Inflammatory macrophage treated with lipopolysaccharide for 1 hour (primary cell): ENCODE results near the gene CWC25.
"Not testable (repeated sequence)": the region's sequence is repeated elsewhere in the genome, so short reads cannot be mapped to it uniquely, and the experiment has no call there.

Experiments used
- DNase-seq, 2 donors: peaks; one replicate each; pipeline ENCODE4 v3.0.0-alpha.2; 2020 to 2022

CWC25 gene

DNA sequence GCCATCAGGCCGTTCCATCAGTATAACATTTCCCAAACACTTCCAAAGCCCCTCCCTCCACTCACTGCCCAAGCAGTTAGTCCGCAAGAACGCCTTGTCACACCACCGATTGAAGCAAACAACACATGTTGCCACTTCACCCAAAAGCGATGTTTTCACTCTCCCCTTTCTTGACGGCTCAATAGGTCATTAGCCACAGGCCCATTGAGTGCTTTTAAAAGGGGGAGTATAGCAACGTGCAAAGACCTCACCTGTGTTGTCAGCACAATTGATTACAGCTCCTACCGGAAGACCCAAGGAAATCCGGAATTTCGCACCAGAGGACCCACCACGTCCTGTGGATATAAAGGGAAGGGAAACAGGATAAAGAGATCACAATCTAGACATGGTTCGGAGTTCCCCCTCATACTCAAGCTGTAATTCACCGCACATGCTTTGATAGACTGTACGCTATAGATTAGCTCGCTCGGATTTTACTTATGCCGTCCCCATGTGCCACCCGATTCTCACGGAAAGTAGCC is 27.7 kb upstream of the CWC25 start:
- no peak for DNase-seq

DNA sequence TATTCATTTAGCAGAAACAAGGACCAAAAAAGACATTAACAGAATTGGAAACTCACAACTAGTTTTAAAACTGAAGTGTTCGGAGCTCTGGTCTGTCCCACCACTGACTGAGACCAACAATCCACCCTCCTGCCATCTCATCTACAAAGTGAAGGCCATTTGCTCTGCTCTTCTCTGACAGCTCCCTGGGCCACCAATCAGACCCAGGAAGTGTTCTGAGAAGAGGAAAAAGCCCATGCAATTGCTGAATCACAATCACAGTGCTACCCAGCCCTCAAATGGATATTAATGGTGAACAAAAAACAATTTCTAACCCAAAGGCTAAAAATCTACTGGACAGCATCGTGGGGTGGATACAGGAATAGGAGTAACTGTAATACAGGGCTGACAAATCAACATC is 26.3 kb upstream of the CWC25 start:
- DNase-seq, result no peak

DNA sequence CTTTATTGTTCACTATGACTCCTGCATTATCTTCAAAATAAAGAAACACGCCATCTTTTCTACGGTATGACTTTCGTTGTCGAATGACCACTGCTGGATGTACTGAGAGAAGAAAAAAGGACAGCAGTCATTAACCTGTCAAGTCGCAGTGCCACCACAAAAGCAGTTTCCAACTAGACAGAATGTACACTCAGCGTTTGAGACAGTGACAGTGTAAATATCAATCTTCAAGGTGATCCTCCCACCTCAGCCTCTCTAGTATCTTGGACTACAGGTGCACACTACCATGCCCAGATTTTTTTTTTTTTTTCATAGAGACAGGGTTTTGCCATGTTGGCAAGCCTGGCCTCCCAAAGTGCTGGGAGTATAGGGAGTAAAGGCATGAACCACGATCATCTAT is 25.3 kb upstream of the CWC25 start:
- DNase-seq, result no peak

DNA sequence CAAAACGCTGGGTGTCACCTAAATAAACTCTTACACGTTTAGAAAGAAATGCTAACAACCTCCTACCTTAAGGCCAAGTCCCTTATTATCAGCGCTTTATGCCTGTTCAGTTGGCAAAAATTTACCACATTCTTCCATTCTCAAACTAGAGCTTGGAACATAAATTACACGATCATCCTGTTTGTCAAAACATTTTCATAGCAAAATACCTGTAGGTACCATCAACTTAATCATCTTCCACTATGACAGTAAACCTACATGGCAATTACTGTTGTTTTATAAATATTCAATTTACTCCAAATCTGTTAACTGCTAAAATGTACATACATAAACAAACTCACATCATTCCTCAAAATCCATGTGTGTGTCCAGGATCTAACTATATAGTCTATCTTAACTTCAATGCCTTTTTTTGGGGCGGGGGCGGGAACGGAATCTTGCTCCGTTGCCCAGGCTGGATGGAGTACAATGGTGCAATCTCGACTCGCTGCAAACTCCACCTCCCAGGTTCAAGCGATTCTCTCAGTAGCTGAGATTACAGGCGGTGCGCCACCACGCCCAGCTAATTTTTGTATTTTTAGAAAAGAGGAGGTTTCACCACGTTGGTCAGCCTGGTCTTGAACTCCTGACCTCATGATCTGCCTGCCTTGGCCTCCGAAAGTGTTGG is 24.0 kb upstream of the CWC25 start:
- no peak for DNase-seq

DNA sequence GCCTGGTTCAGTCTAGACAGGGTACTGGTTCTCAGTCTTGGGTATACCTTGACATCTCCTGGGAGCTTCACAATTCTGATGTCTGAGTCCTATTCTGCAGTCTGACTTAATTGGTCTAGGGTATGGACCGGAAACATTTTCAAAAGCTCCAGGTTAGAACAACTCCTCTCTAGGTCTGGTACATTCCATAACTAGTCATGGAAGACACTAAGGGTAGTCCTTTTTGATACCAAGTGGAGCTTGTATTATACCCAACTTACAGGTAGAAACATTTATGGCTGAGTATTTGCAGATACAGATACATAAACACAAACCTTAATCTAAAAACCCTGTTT is 23.4 kb upstream of the CWC25 start:
- DNase-seq, result no peak

DNA sequence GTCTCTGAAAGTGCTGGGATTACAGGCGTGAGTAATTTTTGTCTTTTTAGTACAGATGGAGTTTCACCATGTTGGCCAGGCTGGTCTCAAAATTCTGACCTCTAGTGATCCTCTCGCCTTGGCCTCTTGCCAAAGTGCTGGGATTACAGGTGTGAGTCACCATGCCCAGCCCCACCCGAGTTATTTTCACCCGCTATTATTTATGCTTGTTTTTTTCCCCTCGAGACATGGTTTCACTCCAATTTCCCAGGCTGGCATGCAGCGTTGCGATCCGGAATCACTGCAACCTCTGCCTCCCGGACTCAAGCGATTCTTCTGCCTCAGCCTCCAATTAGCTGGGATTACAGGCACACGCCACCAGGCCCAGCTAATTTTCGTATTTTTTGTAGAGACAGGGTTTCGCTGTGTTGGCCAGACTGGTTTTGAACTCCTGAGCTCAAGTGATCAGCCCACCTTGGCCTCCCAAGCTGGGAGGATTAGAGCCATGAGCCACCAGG is 19.2 kb upstream of the CWC25 start:
- no peak for DNase-seq

DNA sequence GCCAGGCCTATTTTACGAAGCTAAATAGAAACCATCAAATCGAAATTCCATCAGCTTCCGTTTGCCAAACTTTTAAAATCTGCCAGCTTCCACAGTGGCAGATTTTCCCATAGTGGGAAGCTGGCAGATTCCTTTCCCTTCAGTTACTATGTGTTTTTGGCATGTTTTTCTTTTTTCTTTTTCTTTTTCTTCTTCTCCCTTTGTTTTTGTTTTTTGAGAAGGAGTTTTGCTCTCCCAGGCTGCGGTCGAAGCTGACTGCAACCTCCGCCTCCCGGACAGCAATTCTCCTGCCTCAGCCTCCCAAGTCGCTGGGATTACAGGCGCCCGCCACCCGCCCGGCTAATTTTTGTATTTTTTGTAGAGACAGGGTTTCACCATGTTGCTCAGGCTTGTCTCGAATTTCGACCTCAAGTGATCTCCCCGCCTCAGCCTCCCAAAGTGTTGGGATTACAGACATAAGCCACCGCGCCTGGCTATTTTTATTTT is 684 bp upstream of the CWC25 start:
- no peak for DNase-seq

DNA sequence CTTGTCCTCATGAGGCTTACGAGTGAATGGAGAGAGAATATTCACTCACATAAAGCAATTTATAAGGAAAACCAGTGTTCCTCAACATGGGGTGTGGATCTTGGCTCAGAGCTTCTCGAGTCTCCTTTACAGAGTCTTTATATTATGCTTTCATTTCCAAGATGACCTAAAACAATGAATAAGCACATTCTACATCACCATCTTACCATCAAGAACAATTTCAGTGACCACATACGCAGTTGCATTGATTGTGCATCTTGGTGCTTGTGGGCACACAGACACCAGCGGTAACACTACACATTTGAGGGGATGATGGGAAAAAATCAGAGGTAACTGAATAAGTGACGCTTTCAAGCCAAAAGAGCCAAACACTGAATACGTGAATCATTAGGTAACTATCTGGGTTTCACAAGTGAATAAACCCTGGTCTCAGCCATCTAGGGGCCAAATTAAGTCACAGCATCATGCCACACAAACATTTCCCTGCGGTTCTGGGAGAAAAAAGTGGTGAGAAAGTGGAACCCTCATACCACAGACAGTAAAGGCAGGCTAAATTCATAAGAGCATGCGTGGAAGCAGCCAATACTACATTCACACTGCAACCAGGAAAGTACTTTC is 9.4 kb downstream of the CWC25 start:
- peak in 1 of 2 donors; percentile 28 for DNase-seq

DNA sequence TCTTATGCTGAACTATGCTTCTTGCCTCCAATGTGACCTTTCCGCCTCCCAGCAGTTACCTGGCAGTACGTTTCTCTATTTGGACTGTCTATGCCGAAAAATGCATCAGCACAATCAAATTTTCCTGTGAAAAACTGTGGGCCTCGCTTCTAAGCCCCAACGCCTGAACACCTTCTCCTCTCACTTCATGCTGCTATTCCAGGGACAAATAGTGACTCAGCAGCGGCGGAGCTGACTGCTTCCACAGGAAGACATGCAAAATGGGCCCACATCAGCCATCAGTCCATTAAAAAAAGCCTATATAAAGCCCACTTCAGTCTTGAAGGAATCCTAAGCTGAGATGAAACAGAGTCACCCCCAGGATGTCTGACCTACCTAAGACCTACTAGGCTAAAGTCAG is 15.3 kb downstream of the CWC25 start:
- DNase-seq, result no peak

DNA sequence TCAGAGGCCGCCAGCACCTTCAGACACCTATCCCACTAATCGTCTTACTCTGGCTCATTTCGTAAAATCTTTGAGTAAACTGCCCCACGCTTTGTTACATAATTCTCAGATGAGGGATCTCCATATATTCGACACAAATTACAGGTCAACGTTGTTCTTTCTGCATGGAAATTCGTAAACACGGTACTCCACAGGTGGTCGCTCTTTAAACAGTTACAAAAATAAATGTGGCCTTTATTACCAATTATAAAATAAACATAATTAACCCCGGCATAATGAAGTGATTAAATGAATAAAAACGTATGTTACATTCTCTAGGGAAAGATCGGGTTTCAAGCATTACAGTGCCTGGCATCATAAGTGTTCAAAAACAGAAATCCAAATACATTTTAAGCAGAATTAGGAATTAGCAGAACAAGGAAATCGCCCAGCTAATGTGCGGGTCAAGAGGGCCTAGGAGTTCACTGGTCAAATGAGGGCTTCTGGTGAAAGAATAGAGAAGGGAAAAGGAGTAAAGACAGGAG is 24.8 kb downstream of the CWC25 start:
- DNase-seq, result no peak

DNA sequence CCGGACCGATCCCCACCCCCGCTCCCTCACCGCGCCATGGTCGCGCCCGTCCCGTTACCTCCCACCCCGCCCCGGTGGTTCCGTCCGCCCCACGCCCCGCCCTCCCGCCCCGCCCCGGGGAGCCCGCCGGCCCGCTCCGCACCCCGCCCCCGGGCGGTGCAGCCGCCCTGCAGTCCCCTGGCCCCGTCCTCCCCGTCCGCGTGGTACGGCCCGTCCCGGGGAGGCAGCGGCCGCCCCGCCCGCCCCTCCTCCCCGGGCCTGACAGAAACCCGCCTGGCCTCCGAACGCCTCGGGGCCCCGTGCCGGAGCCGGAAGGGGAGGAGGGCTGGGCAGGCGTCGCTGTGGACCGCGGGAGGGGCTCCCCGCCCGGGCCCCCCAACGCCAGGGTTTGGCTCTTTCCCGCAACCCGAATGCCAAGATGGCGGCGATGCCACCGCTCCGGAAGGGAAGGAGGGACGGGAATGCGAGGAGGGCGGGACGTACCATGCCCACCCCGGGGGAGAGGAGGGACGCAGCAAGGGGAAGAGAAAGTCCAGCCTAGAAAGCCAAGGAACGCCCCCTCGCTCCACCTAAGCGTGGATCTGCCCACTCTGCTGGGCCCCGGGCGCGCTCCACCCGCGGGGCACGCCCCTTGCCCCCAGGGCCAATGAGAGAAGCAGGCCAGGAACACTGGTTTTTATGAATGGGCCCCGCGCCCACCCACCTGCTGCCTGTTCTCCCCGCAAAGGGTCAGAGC is 25.5 kb downstream of the CWC25 start, which contains the start of gene PIP4K2B:
Gene PIP4K2B (minus strand): TSS at position 56 of the 736 bp plus-strand sequence. CDS start 132 bp downstream, outside the sequence.
- peak; percentile 92 to 96 for DNase-seq

DNA sequence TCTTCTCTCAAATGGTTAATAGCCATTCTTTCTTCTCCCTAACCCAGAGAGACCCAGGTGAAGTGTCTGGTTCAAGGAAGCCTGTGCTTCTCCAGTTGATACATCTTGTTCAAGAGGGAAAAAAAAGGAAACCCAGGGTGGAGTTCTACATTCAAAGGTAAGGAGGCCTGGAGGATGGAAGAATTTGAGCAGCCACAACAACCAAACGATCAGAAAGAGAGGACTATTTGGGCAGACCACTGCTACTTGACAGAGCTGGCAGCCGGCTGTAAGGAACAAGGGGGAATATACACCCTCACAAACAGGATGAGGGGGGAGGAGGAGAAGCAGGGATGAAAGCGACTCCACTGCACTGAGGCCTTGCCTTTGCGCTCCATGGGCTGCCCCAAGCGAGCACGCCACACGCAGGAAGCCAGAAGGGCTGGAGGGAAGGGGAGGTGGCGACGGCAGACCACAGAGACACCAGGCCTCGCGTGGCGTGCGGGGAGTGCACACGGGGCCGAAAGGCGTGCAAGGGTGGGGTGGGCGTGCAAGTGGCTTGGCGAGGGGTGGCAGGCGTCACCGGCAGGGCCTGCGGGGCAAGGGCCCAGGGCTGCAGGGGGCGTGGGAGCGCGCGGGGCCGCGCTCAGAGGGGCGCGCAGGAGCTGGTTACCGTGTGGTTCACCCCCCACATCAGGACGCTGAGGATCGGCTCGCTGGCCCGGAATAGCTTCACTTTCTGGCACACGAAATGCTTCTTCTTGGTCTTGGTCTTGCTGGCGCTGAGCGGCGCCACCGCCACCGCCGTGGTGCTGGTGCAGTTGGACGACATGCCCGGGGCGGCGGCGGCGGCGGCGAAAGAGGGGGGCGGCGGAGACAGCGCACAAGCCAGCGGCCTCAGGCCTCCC is 26.3 kb downstream of the CWC25 start:
- peak; percentile 13 to 26 for DNase-seq

DNA sequence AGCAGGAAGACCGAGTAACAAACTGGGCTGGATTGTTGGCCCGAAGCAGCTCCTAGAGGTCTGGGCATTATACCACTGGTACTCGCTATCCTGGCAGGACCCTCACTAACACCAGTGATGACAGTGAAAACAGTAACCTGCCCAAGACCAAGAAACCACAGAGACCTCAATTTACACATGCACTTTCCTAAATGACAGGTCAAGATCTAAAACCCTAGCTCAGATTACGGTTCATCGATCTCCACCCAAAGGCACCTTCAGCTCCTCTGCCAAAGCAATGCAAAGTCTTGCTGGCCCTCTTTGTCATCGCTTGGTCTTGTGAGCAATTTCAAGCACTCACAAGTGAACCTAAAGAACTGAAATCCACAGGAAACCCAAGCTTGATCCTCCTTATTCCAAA is 27.3 kb downstream of the CWC25 start:
- DNase-seq, result no peak

DNA sequence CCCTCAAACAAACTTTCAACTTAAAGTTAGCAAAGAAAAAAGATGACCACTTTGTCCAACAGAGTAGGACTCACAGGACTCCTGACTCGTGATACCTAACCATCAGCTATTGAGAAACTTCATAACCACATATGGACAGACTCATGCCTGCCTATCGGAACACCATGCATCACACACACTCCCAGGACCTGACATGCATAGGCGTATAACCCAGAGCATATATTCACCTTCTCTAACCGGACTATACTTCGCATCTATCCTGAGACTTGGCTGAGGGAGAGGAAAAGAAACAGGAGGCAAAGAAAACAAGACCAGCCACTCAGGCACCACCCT is 28.0 kb downstream of the CWC25 start:
- no peak for DNase-seq

DNA sequence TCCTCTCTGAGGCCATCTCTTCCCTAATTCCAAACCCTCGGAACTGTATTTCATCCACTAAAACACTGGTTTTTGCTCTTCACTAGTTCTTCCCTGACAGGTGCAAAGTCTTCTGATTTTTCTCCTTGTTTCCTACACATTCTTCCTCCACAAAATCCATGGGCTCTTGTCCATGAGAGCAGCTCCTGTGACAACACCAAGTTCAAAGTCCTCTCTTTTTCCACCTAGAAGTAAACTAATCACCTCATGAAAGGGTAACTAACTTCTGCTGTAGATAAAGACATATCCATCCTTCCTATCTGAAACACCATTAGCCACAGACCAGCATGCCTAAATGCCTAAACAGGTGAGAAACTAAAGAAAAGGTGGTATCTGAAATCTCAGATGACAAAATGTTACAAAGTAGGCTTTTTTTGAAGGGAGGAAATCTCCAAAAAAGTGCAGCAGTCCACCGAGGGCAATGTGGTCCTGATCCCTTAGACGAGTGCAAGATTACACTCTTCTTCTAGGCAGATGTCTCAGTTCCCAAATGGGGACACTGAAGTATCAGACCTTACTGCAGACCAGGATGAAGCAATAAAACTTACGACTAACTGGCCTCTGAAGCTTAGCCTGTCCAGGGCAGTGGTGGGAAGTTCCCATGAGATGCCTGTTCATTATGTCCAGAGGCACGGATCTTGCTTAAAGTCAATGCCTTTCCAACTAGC is 28.5 kb downstream of the CWC25 start:
- DNase-seq, result peak; percentile 18 to 57

DNA sequence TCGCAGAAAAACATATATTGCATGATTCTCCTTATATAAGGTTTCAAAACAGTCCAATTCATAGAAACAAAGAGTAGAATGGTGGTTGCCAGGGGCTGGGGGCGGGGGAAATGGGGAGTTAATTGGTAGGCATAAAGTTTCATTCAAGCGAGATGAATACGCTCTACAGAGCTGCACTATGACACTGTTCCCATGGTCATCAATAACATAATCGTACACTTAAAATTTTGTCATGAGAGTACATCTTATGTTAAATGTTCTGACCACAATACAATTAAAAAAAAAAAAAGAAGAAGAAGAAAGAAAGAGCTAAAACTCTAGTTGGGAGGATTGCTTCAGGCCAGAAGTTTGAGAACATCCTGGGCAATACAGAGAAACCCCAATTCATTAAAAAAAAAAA is 30.9 kb downstream of the CWC25 start:
- no peak for DNase-seq

DNA sequence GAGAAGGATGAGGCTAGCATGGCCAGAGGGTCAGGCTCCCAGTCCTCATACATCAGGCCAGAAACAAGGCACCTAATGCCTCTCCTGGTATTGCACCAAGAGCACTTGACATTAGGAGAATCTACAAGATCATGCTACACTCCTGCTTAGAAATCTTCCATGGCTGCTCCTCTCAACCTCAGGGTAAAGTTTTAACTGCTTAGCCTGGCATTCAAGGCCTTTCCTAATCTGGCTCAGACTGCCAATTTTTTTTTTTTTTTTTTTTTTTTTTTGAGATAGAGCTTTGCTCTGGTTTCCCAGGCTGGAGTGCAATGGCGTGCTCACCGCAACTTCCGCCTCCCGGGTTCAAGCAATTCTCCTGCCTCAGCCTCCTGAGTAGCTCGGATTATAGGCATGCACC is 34.0 kb downstream of the CWC25 start:
- DNase-seq, result no peak

DNA sequence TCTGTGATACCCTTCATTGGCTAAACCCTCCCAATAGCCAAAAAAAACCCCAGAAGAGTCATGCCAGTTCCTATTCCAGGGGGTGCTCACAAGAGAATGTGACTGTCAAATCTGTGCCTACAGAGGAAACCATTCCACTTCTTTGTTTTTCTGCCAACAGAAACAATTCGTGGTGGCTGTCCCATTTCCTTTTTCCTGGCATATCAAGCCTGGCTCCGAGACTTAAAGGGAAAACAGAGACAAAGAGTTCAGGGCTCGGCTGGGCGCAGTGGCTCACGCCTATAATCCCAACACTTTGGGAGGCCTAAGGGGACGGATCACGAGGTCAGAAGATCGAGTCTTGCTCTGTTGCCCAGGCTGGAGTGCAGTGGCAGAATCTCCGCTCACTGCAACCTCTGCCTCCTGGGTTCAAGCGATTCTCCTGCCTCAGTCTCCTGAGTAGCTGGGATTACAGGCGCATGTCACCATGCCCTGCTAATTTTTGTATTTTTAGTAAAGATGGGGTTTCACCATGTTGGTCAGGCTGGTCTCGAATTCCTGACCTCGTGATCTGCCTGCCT is 34.9 kb downstream of the CWC25 start:
- not testable (repeated sequence) for DNase-seq

DNA sequence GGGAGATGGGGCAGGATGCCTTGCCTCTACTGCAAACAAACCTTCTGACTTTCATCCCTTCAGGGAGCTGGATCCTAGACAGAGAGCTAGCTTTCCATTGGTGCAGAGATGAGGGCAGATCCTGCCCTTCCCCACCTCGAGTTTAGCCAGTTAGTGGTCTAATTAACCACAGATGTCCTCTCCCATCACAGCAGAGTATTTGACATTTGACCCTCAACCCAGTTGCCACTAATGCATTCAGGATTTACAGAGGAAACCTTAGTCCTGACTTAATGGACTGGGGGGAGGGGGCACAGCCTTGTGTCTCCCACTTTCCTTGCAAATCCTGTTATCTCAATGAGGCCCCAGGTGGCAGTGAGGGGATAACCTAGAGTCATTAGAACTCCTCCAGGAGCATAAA is 35.9 kb downstream of the CWC25 start:
- no peak for DNase-seq

DNA sequence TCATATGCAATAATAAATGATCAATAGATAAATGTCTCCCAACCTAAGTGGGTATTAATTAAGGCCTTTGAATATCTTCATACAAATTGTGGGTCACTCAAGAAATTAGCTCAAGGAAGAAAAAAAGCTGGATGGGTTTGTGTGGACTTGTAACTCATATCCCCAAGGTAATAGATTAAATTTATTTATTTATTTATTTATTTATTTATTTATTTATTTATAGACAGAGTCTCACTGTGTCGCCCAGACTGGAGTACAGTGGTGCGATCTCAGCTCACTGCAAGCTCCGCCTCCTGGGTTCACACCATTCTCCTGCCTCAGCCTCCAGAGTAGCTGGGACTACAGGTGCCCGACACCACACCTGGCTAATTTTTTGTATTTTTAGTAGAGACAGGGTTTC is 37.1 kb downstream of the CWC25 start:
- not testable (repeated sequence) for DNase-seq

DNA sequence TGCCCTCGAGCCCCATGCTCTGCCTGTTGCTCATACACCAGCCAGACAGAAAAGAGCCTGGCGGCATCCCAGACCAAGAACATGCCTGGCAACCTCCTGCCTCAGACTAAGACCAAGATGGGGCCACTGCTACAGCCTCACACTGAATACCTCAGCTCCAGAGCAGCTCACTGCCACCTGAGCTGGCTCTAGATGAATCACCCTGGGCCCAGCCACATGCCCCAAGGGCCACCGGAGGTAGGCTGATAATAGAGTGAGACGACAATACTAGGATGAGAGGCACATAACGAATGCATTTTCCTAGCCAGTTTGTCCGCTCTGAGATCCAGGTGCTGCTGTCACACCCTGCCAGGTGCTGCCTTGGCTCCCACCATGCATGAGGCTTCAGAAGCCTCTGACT is 38.7 kb downstream of the CWC25 start:
- DNase-seq, result no peak

DNA sequence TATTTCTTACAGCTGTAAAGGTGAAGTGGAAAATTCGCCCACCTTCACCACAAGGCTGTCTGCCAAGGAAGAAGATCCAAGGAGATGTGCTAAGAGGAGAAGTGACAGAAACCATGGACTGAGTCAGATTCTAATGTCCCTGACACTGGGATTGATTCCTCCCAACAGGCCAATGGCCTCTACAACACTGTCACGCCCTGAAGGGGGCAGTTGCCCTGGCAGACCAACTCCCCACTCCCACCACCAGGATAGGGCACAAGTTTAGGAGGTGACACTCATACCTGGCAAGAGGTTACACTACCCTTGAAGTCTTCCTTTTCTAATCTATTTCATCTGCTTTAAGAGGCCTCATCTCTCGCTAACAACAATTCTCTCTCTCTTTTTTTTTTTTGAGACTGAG is 41.9 kb downstream of the CWC25 start:
- no peak for DNase-seq
